Measurements from ENCODE around the gene LRRC26. TPM values are rescaled to one million over a fixed set of nuclear protein-coding genes. Genes with fewer than 3 reads are reported as not detected.

LRRC26 gene
- polyA plus RNA-seq, 1 donor (not counting 4 experiments of a cell fraction or from before 2014, with no cell fraction given) = not detected

- FAIRE-seq = no peak
- H3K79me2 ChIP-seq (ENCODE audit: control insufficient read depth, insufficient read depth, low read length) = no peaks in the 10 kb centered on the region
- H3K4me1 ChIP-seq (ENCODE audit: control insufficient read depth, extremely low read depth, insufficient read depth, low read length) = peaks cover 20% of the 10 kb centered on the region
- DNase-seq (ENCODE audit: low read depth, low spot score) = no peak
- no peak for TF ChIP-seq EZH2 (IDR thresholded peaks at IDR 0.05; ENCODE audit: low read length)
- no peak for TF ChIP-seq CTCF (optimal IDR thresholded peaks at IDR 0.05 in 1 of 3, IDR thresholded peaks at IDR 0.05 in 1 of 3, conservative IDR thresholded peaks at IDR 0.05 in 1 of 3; ENCODE audit: extremely low read depth in 1 of 3, insufficient read depth in 2 of 3, low read length in 3 of 3)
- H3K9me3 ChIP-seq (ENCODE audit: control insufficient read depth, low read depth, low read length) = no peaks in the 10 kb centered on the region
- H4K20me1 ChIP-seq (ENCODE audit: control insufficient read depth, extremely low read depth, insufficient read depth, low read length) = no peaks in the 10 kb centered on the region
- H2AFZ ChIP-seq (ENCODE audit: control insufficient read depth, low read length) = no peak overlapping the region
- peaks cover 3 to 23% of the 10 kb centered on the region in 2 experiments for H3K36me3 ChIP-seq (ENCODE audit: control insufficient read depth in 2 of 2, extremely low read depth in 1 of 2, insufficient read depth in 2 of 2, low read length in 2 of 2)
- no peak overlapping the region for H3K27ac ChIP-seq (ENCODE audit: control insufficient read depth, insufficient read depth, low read length)
- H3K9me1 ChIP-seq (ENCODE audit: control insufficient read depth, extremely low read depth, insufficient read depth, low read length) = no peaks in the 10 kb centered on the region
- no peak overlapping the region for H3K4me2 ChIP-seq (ENCODE audit: control insufficient read depth, extremely low read depth, insufficient read depth, low read depth, low read length)
- H3K27me3 ChIP-seq (ENCODE audit: control insufficient read depth, extremely low read depth, insufficient read depth, low read length) = no peaks in the 10 kb centered on the region
- no peak overlapping the region for H3K9ac ChIP-seq (ENCODE audit: control insufficient read depth, extremely low read depth, insufficient read depth, low read length)
- dilution Hi-C loops (cut with MboI; ENCODE audit: extremely low pct_ligation_motif_present, low sequenced_read_pairs) = no loop called here
- H3K4me3 ChIP-seq (ENCODE audit: control insufficient read depth in 2 of 3, extremely low read depth in 1 of 3, insufficient read depth in 2 of 3, low read depth in 1 of 3, low read length in 3 of 3) = no peak overlapping the region
These were observed 44.8 kb upstream of the LRRC26 start for GRCh38 chr9:137214620-137215019.

DNA sequence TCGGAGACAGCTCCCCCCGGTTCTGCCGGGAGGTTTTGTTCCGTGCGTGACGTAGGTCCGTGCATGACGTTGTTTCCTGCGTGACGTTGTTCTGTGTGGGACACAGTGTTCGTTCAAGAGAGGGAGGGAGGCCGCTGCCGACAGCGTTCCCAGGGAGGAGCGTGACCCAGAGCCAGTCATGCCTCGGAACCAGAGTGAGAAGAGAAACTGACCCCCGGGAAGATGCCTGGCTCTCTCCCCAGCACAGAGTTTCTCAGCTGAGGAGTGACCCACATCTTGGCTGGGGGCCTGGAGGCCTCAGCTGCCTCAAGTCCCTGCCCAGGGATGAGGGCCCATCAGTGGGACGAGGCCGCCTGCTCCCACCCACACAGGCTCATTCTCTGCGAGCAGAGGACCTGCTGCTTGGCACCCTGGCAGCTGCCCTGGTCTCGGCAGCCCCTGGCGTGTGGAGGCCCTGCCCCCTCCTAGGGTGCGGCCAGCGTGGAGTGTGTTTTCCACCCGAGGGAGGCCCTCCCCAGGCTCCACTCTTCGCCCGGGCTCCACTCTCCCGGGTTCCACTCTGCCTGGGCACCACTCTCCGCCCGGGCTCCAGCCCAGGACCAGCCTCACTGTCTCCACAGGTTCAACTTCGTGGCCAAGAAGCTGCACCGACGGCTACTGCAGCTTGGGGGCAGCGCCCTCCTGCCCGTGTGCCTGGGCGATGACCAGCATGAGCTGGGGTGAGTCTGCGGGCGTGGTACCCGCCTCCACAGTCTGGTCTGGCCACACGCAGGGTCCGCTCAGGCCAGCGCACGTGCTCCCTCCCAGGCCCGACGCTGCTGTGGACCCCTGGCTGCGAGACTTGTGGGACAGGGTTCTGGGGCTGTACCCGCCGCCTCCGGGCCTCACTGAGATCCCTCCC is 43.6 kb upstream of the LRRC26 start:
- no peaks in the 10 kb centered on the region for H3K9me1 ChIP-seq (ENCODE audit: control insufficient read depth, extremely low read depth, insufficient read depth, low read length)
- H3K4me1 ChIP-seq (ENCODE audit: control insufficient read depth, extremely low read depth, insufficient read depth, low read length) = peaks cover 15% of the 10 kb centered on the region
- H3K4me2 ChIP-seq (ENCODE audit: control insufficient read depth, extremely low read depth, insufficient read depth, low read depth, low read length) = no peak overlapping the region
- no peak for TF ChIP-seq EZH2 (IDR thresholded peaks at IDR 0.05; ENCODE audit: low read length)
- peak in 2 of 3 experiments; percentile 14 to 38 for TF ChIP-seq CTCF (optimal IDR thresholded peaks at IDR 0.05 in 1 of 3, IDR thresholded peaks at IDR 0.05 in 1 of 3, conservative IDR thresholded peaks at IDR 0.05 in 1 of 3; ENCODE audit: extremely low read depth in 1 of 3, insufficient read depth in 2 of 3, low read length in 3 of 3)
- no peaks in the 10 kb centered on the region for H3K79me2 ChIP-seq (ENCODE audit: control insufficient read depth, insufficient read depth, low read length)
- DNase-seq (ENCODE audit: low read depth, low spot score) (no peak), FAIRE-seq (no peak)
- H2AFZ ChIP-seq (ENCODE audit: control insufficient read depth, low read length) = no peak overlapping the region
- no peak overlapping the region for H3K4me3 ChIP-seq (ENCODE audit: control insufficient read depth in 2 of 3, extremely low read depth in 1 of 3, insufficient read depth in 2 of 3, low read depth in 1 of 3, low read length in 3 of 3)
- H3K27me3 ChIP-seq (ENCODE audit: control insufficient read depth, extremely low read depth, insufficient read depth, low read length) = no peaks in the 10 kb centered on the region
- no peaks in the 10 kb centered on the region for H3K9me3 ChIP-seq (ENCODE audit: control insufficient read depth, low read depth, low read length)
- H3K9ac ChIP-seq (ENCODE audit: control insufficient read depth, extremely low read depth, insufficient read depth, low read length) = no peak overlapping the region
- H3K27ac ChIP-seq (ENCODE audit: control insufficient read depth, insufficient read depth, low read length) = no peak overlapping the region
- dilution Hi-C loops (cut with MboI; ENCODE audit: extremely low pct_ligation_motif_present, low sequenced_read_pairs) = no loop called here
- H3K36me3 ChIP-seq (ENCODE audit: control insufficient read depth in 2 of 2, extremely low read depth in 1 of 2, insufficient read depth in 2 of 2, low read length in 2 of 2) = peaks cover 8 to 27% of the 10 kb centered on the region in 2 experiments
- no peaks in the 10 kb centered on the region for H4K20me1 ChIP-seq (ENCODE audit: control insufficient read depth, extremely low read depth, insufficient read depth, low read length)

Measured in keratinocyte (primary cell).